ENCODE data around the gene TCP11L2. TPM values are rescaled to one million over a fixed set of nuclear protein-coding genes. Genes with fewer than 3 reads are reported as not detected.

TCP11L2 gene
- polyA plus RNA-seq, 3 donors, result 23.5 to 37.3 (median 35.8) TPM

DNA sequence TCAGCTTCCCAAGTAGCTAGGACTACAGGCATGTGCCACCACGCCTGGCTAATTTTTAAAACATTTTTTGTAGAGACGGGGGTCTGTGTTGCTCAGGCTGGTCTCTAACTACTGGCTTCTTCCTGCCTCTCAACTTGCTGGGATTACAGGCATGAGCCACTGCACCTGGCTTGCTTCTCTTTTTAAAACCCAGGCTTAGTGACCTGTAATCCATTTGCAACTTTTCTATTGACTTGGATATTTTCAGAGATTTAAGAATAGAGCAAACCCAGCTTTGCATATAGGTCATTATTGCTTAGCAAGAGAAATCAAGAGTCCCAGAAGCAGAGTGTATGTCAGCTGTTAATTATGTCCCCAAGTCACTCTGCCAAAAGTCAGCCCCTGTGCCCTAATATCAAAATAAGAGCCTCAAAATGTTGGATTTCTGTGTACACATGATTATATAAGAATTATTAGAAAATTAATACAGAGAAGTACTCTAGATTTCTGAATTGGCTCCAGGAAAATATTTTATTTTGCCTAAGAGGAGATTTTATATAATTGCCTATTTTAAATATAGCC lies 24.9 kb downstream of the TCP11L2 start:
- Mint-ChIP-seq H3K27me3 (ENCODE audit: low read depth in 3 of 3) (peaks cover 0 to 2% (median 0%) of the 10 kb centered on the region in 3 donors), H3K27ac (no peak overlapping the region), H3K4me3 (no peak overlapping the region), H3K36me3 (peaks cover 69% of the 10 kb centered on the region in 2 donors), H3K4me1 (peaks cover 41% of the 10 kb centered on the region), H3K9me3 (no peaks in the 10 kb centered on the region)
- H3K9ac ChIP-seq (ENCODE audit: insufficient read depth, low read length, poor library complexity, severe bottlenecking), result no peak overlapping the region
- DNase-seq, result no peak
- H3K4me2 ChIP-seq (replicated peaks; ENCODE audit: extremely low read depth, low read length, poor library complexity, severe bottlenecking), result no peak overlapping the region
- TF ChIP-seq CTCF (IDR thresholded peaks at IDR 0.05), result no peak
- H2AFZ ChIP-seq (ENCODE audit: insufficient read depth, low read depth, low read length, poor library complexity, severe bottlenecking), result no peak overlapping the region
- no peaks in the 10 kb centered on the region for H3K79me2 ChIP-seq (ENCODE audit: insufficient read depth, low read length)
- intact Hi-C loops (cut with micrococcal nuclease), result no loop called here
- H3K9me3 ChIP-seq (replicated peaks in 1 of 2; ENCODE audit: control insufficient read depth in 1 of 2, insufficient read depth in 1 of 2, low read length in 2 of 2), result no peaks in the 10 kb centered on the region
- H3K4me3 ChIP-seq (replicated peaks in 1 of 3; ENCODE audit: low read depth in 2 of 3, low read length in 3 of 3), result no peak overlapping the region
- peaks cover 41 to 56% of the 10 kb centered on the region in 2 donors for H3K36me3 ChIP-seq (replicated peaks in 1 of 2; ENCODE audit: control insufficient read depth in 1 of 2, insufficient read depth in 2 of 2, low read length in 2 of 2)
- H3K27me3 ChIP-seq (ENCODE audit: control insufficient read depth in 2 of 2, insufficient read depth in 2 of 2, low read length in 2 of 2), result no peaks in the 10 kb centered on the region
- H3K27ac ChIP-seq (ENCODE audit: low read depth in 1 of 2, low read length in 2 of 2), result no peak overlapping the region
- 100% methylated on average over 2 of the region's 2 CpGs for WGBS (ENCODE audit: insufficient coverage)
- H4K20me1 ChIP-seq (ENCODE audit: insufficient read depth, low read length), result peaks cover 4% of the 10 kb centered on the region
- H3K4me1 ChIP-seq (ENCODE audit: control insufficient read depth in 1 of 2, insufficient read depth in 2 of 2, low read length in 2 of 2), result peaks cover 33 to 37% of the 10 kb centered on the region in 2 donors

DNA sequence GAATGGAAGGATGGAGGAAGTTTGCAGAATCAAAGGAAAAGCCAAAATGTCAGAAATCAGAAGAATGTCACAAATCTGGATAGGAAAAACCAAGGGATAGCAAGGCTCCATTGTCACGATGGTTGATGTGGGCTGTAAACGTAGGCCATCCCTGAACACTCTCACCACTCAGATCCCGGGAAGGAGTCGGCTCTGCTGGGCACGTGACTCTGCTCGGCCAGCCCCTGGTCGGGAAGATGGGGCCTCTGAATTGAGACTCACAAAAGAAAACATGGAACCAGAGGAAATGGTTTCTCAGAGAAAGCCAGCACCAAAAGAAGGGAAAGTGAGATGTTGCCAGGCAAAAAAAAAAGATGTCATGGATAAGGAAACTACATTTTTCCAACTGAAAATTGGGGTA lies 26.2 kb downstream of the TCP11L2 start:
- Histone ChIP-seq H3K4me1 (ENCODE audit: control insufficient read depth in 1 of 2, insufficient read depth in 2 of 2, low read length in 2 of 2) (peaks cover 44 to 50% of the 10 kb centered on the region in 2 donors), H3K27ac (ENCODE audit: low read depth in 1 of 2, low read length in 2 of 2) (peak overlapping the region in 1 of 2 donors; percentile 75), H3K27me3 (ENCODE audit: control insufficient read depth in 2 of 2, insufficient read depth in 2 of 2, low read length in 2 of 2) (no peaks in the 10 kb centered on the region), H3K9me3 (replicated peaks in 1 of 2; ENCODE audit: control insufficient read depth in 1 of 2, insufficient read depth in 1 of 2, low read length in 2 of 2) (no peaks in the 10 kb centered on the region), H2AFZ (ENCODE audit: insufficient read depth, low read depth, low read length, poor library complexity, severe bottlenecking) (no peak overlapping the region), H3K79me2 (ENCODE audit: insufficient read depth, low read length) (no peaks in the 10 kb centered on the region), H3K4me3 (replicated peaks in 1 of 3; ENCODE audit: low read depth in 2 of 3, low read length in 3 of 3) (no peak overlapping the region), H3K9ac (ENCODE audit: insufficient read depth, low read length, poor library complexity, severe bottlenecking) (no peak overlapping the region), H4K20me1 (ENCODE audit: insufficient read depth, low read length) (no peaks in the 10 kb centered on the region), H3K4me2 (replicated peaks; ENCODE audit: extremely low read depth, low read length, poor library complexity, severe bottlenecking) (no peak overlapping the region), H3K36me3 (replicated peaks in 1 of 2; ENCODE audit: control insufficient read depth in 1 of 2, insufficient read depth in 2 of 2, low read length in 2 of 2) (peaks cover 29 to 43% of the 10 kb centered on the region in 2 donors)
- Mint-ChIP-seq H3K4me1 (peaks cover 50% of the 10 kb centered on the region), H3K27me3 (ENCODE audit: low read depth in 3 of 3) (peaks cover 0 to 2% (median 0%) of the 10 kb centered on the region in 3 donors), H3K36me3 (peaks cover 59 to 64% of the 10 kb centered on the region in 2 donors), H3K9me3 (no peaks in the 10 kb centered on the region), H3K27ac (peak overlapping the region in 2 of 7 donors; percentile 15 to 42), H3K4me3 (no peak overlapping the region)
- 100% methylated on average over 2 of the region's 7 CpGs for WGBS (ENCODE audit: insufficient coverage)
- intact Hi-C loops (cut with micrococcal nuclease), result no loop called here
- no peak for TF ChIP-seq CTCF (IDR thresholded peaks at IDR 0.05)
- DNase-seq, result no peak

All from CD14-positive monocyte (primary cell).